Endothelial cell of umbilical vein (primary cell): Measurements from ENCODE around the gene SH3BP1. TPM values are rescaled to one million over a fixed set of nuclear protein-coding genes. Genes with fewer than 3 reads are reported as not detected.

Source experiments
- BruUV-seq: library from RNA; stranded (reverse); fragments of 400-500 nt; replicated peaks from 2 replicates; lab custom pipeline; 2021; lab: Mats Ljungman, UMichigan
- CTCF ChIA-PET: fragments of 300-600, 350-600 bp; sonication (Branson Sonifier 250); formaldehyde crosslinking; loops from one replicate; lab custom pipeline; 2021; ENCODE audit warnings: antibody characterized with exemption, inconsistent platforms; lab: Charles Lee
- POLR2A ChIA-PET: fragments of 300-600, 350-600 bp; sonication (Branson Sonifier 250); formaldehyde crosslinking; loops from one replicate; lab custom pipeline; 2021; ENCODE audit warnings: antibody characterized with exemption, inconsistent platforms; lab: Charles Lee
- DNase-seq: peaks from one replicate; pipeline ENCODE4 v3.0.0-alpha.2; 2011; ENCODE audit warnings: low read depth, low spot score
- FAIRE-seq: peaks from 2 replicates; lab custom pipeline; 2011; peaks lifted over from hg19 to GRCh38; lab: Jason Lieb, UNC
- H2AFZ ChIP-seq: 2 replicates; pipeline ENCODE4 v1.6.0; 2012; ENCODE audit warnings: low read depth, low read length, control low read depth, inconsistent platforms
- H3K27ac ChIP-seq: 2 replicates; pipeline ENCODE4 v1.5.1; 2011; ENCODE audit warnings: low read depth, mild to moderate bottlenecking, control low read depth, low read length, moderate library complexity; ENCODE audit not compliant: insufficient read depth
- H3K27me3 ChIP-seq, 2 experiments: 2 replicates each; pipeline versions ENCODE4 v1.6.0 to v1.6.1; 2011; ENCODE audit warnings: low read length in 2 of 2, mixed read lengths in 1 of 2; ENCODE audit not compliant: control insufficient read depth in 2 of 2, insufficient read depth in 2 of 2
- H3K36me3 ChIP-seq, 2 experiments: 2 replicates in 1 of 2; 3 replicates in 1 of 2; pipeline ENCODE4 v1.5.1; 2011; ENCODE audit warnings: low read length in 2 of 2, mild to moderate bottlenecking in 1 of 2, moderate library complexity in 1 of 2; ENCODE audit not compliant: control insufficient read depth in 2 of 2, insufficient read depth in 2 of 2; ENCODE audit errors: extremely low read depth in 1 of 2
- H3K4me1 ChIP-seq: 3 replicates; pipeline ENCODE4 v1.5.1; 2011; ENCODE audit warnings: mild to moderate bottlenecking, low read length; ENCODE audit not compliant: control insufficient read depth, insufficient read depth; ENCODE audit errors: extremely low read depth
- H3K4me2 ChIP-seq: 2 replicates; pipeline ENCODE4 v1.6.1; 2011; ENCODE audit warnings: low read length, control low read depth, mixed read lengths; ENCODE audit not compliant: insufficient read depth
- H3K4me3 ChIP-seq, 3 experiments: fragments of 200-600 bp in 1 of 3; sonication (generic), shearing (Covaris generic) in 1 of 3; replicated peaks in 1 of 3; 2 replicates each; pipeline ENCODE4 v1.5.1; 2011 to 2016; ENCODE audit warnings: control low read depth in 3 of 3, low read length in 3 of 3, mild to moderate bottlenecking in 2 of 3, inconsistent platforms in 1 of 3, low read depth in 1 of 3, moderate library complexity in 1 of 3; ENCODE audit not compliant: insufficient read depth in 1 of 3
- H3K79me2 ChIP-seq: 2 replicates; pipeline ENCODE4 v1.6.0; 2012; ENCODE audit warnings: low read length, inconsistent platforms; ENCODE audit not compliant: control insufficient read depth, insufficient read depth
- H3K9ac ChIP-seq: replicated peaks from 2 replicates; pipeline ENCODE3; 2011; ENCODE audit warnings: low read length, control low read depth; ENCODE audit not compliant: insufficient read depth; ENCODE audit errors: extremely low read depth
- H3K9me1 ChIP-seq: replicated peaks from 3 replicates; pipeline ENCODE4 v1.6.0; 2011; ENCODE audit warnings: mild to moderate bottlenecking, low read length; ENCODE audit not compliant: control insufficient read depth, insufficient read depth; ENCODE audit errors: extremely low read depth
- H3K9me3 ChIP-seq: replicated peaks from 2 replicates; pipeline ENCODE4 v1.5.1; 2012; ENCODE audit warnings: low read length, inconsistent platforms; ENCODE audit not compliant: control insufficient read depth, insufficient read depth
- H4K20me1 ChIP-seq: replicated peaks from 2 replicates; pipeline ENCODE3; 2011; ENCODE audit warnings: mild to moderate bottlenecking, low read length; ENCODE audit not compliant: control insufficient read depth, insufficient read depth; ENCODE audit errors: extremely low read depth
- CTCF ChIP-seq, 2 donors: IDR thresholded peaks; 1 replicate in 1 of 2; 2 replicates in 1 of 2; pipeline ENCODE4 v1.5.1; 2011; ENCODE audit warnings: low read length in 2 of 2, mild to moderate bottlenecking in 2 of 2, moderate library complexity in 2 of 2, control low read depth in 1 of 2, inconsistent platforms in 1 of 2, low read depth in 1 of 2; ENCODE audit not compliant: insufficient read depth in 1 of 2; ENCODE audit errors: extremely low read depth in 1 of 2
- EZH2 ChIP-seq: IDR thresholded peaks from 2 replicates; pipeline ENCODE4 v1.6.1; 2012; ENCODE audit warnings: borderline replicate concordance, low read depth, mild to moderate bottlenecking, moderate library complexity, low read length, inconsistent platforms; ENCODE audit not compliant: severe bottlenecking
- FOS ChIP-seq: IDR thresholded peaks from 2 replicates; pipeline ENCODE4 v1.6.1; 2011; ENCODE audit warnings: mild to moderate bottlenecking, low read length, moderate library complexity, borderline replicate concordance; ENCODE audit not compliant: insufficient read depth
- GATA2 ChIP-seq: IDR thresholded peaks from 2 replicates; pipeline ENCODE4 v1.7.0; 2011; ENCODE audit warnings: low read depth, mild to moderate bottlenecking, moderate library complexity, mixed read lengths, low read length; ENCODE audit not compliant: insufficient read length, insufficient read depth
- JUN ChIP-seq: IDR thresholded peaks from 2 replicates; pipeline ENCODE4 v1.6.1; 2011; ENCODE audit warnings: borderline replicate concordance, low read depth; ENCODE audit not compliant: insufficient read length, insufficient read depth
- MAX ChIP-seq: IDR thresholded peaks from 2 replicates; pipeline ENCODE4 v1.6.1; 2011; ENCODE audit not compliant: insufficient read depth, insufficient read length
- MYC ChIP-seq: IDR thresholded peaks from one replicate; pipeline ENCODE4 v1.6.1; 2011; ENCODE audit warnings: mild to moderate bottlenecking, low read depth, low read length
- POLR2A ChIP-seq: IDR thresholded peaks from 2 replicates; pipeline ENCODE4 v1.6.1; 2012; ENCODE audit warnings: low read depth, mild to moderate bottlenecking, control low read depth, low read length
- POLR2AphosphoS5 ChIP-seq: IDR thresholded peaks from 2 replicates; pipeline ENCODE4 v1.6.1; 2012; ENCODE audit warnings: low read depth, mild to moderate bottlenecking, control low read depth, low read length, moderate library complexity; ENCODE audit not compliant: insufficient read depth
- dilution Hi-C: fragments of 300-500 bp; cut with MboI; formaldehyde crosslinking; loops from one replicate; pipeline ENCODE4 v1.15.0; 2019; ENCODE audit warnings: low sequenced_read_pairs; ENCODE audit not compliant: extremely low pct_ligation_motif_present
- intact Hi-C: fragments of 100-400 bp; cut with micrococcal nuclease; formaldehyde crosslinking; loops from one replicate; pipeline ENCODE4 v1.10.0; 2022
- polyA plus RNA-seq, 4 experiments: library from polyadenylated mRNA; depleted of rRNA in 3 of 4; stranded (reverse) in 3 of 4; unstranded in 1 of 4; fragments of >200 nt; gene quantifications; 2 replicates each; pipeline versions ENCODE4 v1.2.1 to v1.2.3, GENCODE V29; 2011 to 2012; ENCODE audit warnings: missing spikeins in 1 of 4
- total RNA-seq: library from RNA; stranded (reverse); gene quantifications from 2 replicates; pipeline ENCODE4 v1.2.3, GENCODE V29; 2021

SH3BP1 gene
- total and polyA plus RNA-seq, 2 donors (not counting 3 experiments of a cell fraction or from before 2014, with no cell fraction given), result 2.3 to 4.3 TPM

GRCh38 chr22:37654563-37655251 lies 15.2 kb downstream of the SH3BP1 start:
- no peak for TF ChIP-seq JUN
- TF ChIP-seq GATA2, result no peak
- TF ChIP-seq POLR2A, result no peak
- TF ChIP-seq EZH2, result no peak
- no peak for TF ChIP-seq FOS
- DNase-seq (no peak), FAIRE-seq (no peak)
- intact Hi-C loops, result no loop called here
- H3K9ac ChIP-seq, result no peak overlapping the region
- no peaks in the 10 kb centered on the region for H4K20me1 ChIP-seq
- H3K4me1 ChIP-seq, result peaks cover 14% of the 10 kb centered on the region
- dilution Hi-C loops, result no loop called here
- H3K9me1 ChIP-seq, result no peaks in the 10 kb centered on the region
- no peak overlapping the region for H3K4me3 ChIP-seq
- ChIA-PET CTCF (no interaction called here), POLR2A (interaction anchor here (0.7 kb wide), 2 partner anchors 12 to 26 kb away, joined by 3 read pairs; no protein-coding TSS in a partner anchor)
- no peaks in the 10 kb centered on the region for H3K27me3 ChIP-seq
- peaks cover 7% of the 10 kb centered on the region for H3K79me2 ChIP-seq
- H3K9me3 ChIP-seq, result no peaks in the 10 kb centered on the region
- no peaks in the 10 kb centered on the region for H3K36me3 ChIP-seq
- no peak overlapping the region for H3K4me2 ChIP-seq
- H2AFZ ChIP-seq, result no peak overlapping the region
- H3K27ac ChIP-seq, result no peak overlapping the region
- BruUV-seq, result no TSS peak

- FAIRE-seq (no peak), DNase-seq (no peak)
- Histone ChIP-seq H3K4me2 (no peak overlapping the region), H3K9me3 (no peaks in the 10 kb centered on the region), H3K9ac (no peak overlapping the region), H3K4me3 (no peak overlapping the region), H3K27ac (no peak overlapping the region), H2AFZ (no peak overlapping the region), H4K20me1 (no peaks in the 10 kb centered on the region), H3K4me1 (peaks cover 17% of the 10 kb centered on the region), H3K9me1 (no peaks in the 10 kb centered on the region), H3K27me3 (no peaks in the 10 kb centered on the region), H3K79me2 (peaks cover 12% of the 10 kb centered on the region), H3K36me3 (no peaks in the 10 kb centered on the region)
- no TSS peak for BruUV-seq
- intact Hi-C loops, result no loop called here
- ChIA-PET POLR2A (no interaction called here), CTCF (no interaction called here)
- dilution Hi-C loops, result no loop called here
- TF ChIP-seq CTCF (IDR thresholded peaks at IDR 0.05; ENCODE audit: extremely low read depth in 1 of 2, insufficient read depth in 1 of 2, low read depth in 1 of 2, low read length in 2 of 2), result no peak
- no peak for TF ChIP-seq FOS
- TF ChIP-seq MYC, result no peak
- TF ChIP-seq MAX, result no peak
- no peak for TF ChIP-seq POLR2A
- TF ChIP-seq JUN, result no peak
- no peak for TF ChIP-seq GATA2
- no peak for TF ChIP-seq EZH2
- TF ChIP-seq POLR2AphosphoS5, result no peak
Observed at GRCh38 chr22:37655252-37655563, 15.7 kb downstream of the SH3BP1 start.
